ENCODE data around the gene DERL2.

DERL2 gene

DNA sequence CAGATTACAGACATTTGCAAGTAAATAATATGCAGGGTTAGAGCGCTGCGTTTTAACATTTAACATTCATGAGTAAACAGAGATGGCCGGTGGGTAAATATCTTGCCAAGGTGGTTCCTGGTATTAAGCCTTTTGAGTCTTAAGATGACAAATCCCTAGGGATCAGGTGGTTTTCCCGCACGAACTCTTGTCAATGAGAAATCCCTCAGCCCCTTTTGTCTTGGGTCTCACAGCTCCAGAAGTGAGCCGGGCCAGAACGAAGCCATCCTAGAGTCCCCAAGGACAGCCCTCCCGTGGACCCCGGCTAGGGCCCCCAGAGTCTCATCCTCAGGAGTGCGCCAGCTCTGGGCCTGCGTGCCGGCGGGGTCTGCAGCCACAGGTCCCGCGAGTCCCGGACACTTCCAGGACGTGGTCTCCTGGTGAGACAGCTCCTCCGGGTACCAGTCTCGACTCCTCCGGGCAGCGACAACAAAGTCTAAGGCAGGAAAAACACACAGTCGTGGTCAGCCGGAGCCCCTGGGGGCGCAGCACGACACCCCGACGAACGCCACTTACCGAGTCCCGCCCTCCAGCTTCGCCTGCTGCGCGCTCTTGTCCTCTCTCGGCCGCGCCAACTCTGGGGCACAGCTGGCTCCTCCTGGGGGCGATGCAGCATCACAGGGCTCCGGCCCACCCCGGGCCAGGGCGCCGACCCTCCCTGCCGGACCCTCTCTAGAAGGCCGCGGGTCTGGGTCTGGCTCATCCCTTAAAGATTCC, 13.7 kb upstream of the DERL2 start:
- TF ChIP-seq RAD21 (IDR thresholded peaks at IDR 0.05; ENCODE audit: low read depth) = no peak
- TF ChIP-seq, protein P1, sequence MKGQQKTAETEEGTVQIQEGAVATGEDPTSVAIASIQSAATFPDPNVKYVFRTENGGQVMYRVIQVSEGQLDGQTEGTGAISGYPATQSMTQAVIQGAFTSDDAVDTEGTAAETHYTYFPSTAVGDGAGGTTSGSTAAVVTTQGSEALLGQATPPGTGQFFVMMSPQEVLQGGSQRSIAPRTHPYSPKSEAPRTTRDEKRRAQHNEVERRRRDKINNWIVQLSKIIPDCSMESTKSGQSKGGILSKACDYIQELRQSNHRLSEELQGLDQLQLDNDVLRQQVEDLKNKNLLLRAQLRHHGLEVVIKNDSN (IDR thresholded peaks at IDR 0.05) = no peak

DNA sequence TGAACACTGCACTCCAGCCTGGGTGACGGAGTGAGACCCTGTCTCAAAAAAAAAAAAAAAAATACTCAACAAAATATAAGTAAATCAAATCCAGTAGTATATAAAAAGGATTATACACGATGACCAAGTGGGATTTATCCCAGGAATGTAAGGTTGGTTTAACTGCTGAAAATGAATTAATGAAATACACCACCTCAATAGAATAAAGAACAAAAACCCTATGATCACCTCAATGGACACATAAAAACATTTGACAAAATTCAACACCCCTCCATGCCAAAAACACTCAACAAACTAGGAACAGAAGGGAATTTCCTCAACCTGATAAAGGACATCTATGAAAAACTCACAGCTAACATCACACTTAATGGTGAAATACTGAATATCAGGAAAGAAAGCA, 7.0 kb upstream of the DERL2 start:
- TF ChIP-seq TCF12 (IDR thresholded peaks at IDR 0.05; ENCODE audit: low read depth) (no peak), TEAD4 (IDR thresholded peaks at IDR 0.05) (no peak), ZBTB7A (IDR thresholded peaks at IDR 0.05; ENCODE audit: low read depth) (no peak), NFIC (IDR thresholded peaks at IDR 0.05) (no peak), YY1 (IDR thresholded peaks at IDR 0.05; ENCODE audit: low read depth) (no peak), CREB1 (IDR thresholded peaks at IDR 0.05; ENCODE audit: low read depth) (no peak), EP300 (IDR thresholded peaks at IDR 0.05; ENCODE audit: borderline replicate concordance) (no peak), FOXM1 (IDR thresholded peaks at IDR 0.05; ENCODE audit: borderline replicate concordance, low read depth) (no peak), TAF1 (IDR thresholded peaks at IDR 0.05; ENCODE audit: low read depth) (no peak)
- TF ChIP-seq, protein P2, sequence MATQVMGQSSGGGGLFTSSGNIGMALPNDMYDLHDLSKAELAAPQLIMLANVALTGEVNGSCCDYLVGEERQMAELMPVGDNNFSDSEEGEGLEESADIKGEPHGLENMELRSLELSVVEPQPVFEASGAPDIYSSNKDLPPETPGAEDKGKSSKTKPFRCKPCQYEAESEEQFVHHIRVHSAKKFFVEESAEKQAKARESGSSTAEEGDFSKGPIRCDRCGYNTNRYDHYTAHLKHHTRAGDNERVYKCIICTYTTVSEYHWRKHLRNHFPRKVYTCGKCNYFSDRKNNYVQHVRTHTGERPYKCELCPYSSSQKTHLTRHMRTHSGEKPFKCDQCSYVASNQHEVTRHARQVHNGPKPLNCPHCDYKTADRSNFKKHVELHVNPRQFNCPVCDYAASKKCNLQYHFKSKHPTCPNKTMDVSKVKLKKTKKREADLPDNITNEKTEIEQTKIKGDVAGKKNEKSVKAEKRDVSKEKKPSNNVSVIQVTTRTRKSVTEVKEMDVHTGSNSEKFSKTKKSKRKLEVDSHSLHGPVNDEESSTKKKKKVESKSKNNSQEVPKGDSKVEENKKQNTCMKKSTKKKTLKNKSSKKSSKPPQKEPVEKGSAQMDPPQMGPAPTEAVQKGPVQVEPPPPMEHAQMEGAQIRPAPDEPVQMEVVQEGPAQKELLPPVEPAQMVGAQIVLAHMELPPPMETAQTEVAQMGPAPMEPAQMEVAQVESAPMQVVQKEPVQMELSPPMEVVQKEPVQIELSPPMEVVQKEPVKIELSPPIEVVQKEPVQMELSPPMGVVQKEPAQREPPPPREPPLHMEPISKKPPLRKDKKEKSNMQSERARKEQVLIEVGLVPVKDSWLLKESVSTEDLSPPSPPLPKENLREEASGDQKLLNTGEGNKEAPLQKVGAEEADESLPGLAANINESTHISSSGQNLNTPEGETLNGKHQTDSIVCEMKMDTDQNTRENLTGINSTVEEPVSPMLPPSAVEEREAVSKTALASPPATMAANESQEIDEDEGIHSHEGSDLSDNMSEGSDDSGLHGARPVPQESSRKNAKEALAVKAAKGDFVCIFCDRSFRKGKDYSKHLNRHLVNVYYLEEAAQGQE (IDR thresholded peaks at IDR 0.05; ENCODE audit: low read depth) = no peak
- TF ChIP-seq, protein P3, sequence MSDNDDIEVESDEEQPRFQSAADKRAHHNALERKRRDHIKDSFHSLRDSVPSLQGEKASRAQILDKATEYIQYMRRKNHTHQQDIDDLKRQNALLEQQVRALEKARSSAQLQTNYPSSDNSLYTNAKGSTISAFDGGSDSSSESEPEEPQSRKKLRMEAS (IDR thresholded peaks at IDR 0.05) = no peak

DNA sequence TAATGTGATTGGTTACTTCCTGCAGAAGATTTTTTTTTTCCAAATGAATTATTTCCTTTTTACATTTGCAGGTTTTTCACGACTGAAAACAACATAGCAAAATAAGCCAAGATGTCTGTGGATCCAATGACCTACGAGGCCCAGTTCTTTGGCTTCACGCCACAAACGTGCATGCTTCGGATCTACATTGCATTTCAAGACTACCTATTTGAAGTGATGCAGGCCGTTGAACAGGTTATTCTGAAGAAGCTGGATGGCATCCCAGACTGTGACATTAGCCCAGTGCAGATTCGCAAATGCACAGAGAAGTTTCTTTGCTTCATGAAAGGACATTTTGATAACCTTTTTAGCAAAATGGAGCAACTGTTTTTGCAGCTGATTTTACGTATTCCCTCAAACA, 2.8 kb upstream of the DERL2 start:
- no peak for TF ChIP-seq FOXM1 (IDR thresholded peaks at IDR 0.05; ENCODE audit: borderline replicate concordance, low read depth)
- TF ChIP-seq RAD21 (IDR thresholded peaks at IDR 0.05; ENCODE audit: low read depth) = no peak
- no peak for TF ChIP-seq CEBPB (IDR thresholded peaks at IDR 0.05)
- no peak for TF ChIP-seq TCF12 (IDR thresholded peaks at IDR 0.05; ENCODE audit: low read depth)
- TF ChIP-seq NFIC (IDR thresholded peaks at IDR 0.05) = no peak
- no peak for TF ChIP-seq EGR1 (IDR thresholded peaks at IDR 0.05)
- TF ChIP-seq, protein P2 (IDR thresholded peaks at IDR 0.05; ENCODE audit: low read depth) = no peak
- TF ChIP-seq EP300 (IDR thresholded peaks at IDR 0.05; ENCODE audit: borderline replicate concordance) = no peak
- no peak for TF ChIP-seq TEAD4 (IDR thresholded peaks at IDR 0.05)
- no peak for TF ChIP-seq ZBTB7A (IDR thresholded peaks at IDR 0.05; ENCODE audit: low read depth)
- TF ChIP-seq CREB1 (IDR thresholded peaks at IDR 0.05; ENCODE audit: low read depth) = no peak

- TF ChIP-seq TEAD4 (IDR thresholded peaks at IDR 0.05) = peak; percentile 24; the same call in 1 of the 2 replicates
- no peak for TF ChIP-seq RAD21 (IDR thresholded peaks at IDR 0.05; ENCODE audit: low read depth)
- peak; percentile 71; the same call in 1 of the 2 replicates for TF ChIP-seq FOXM1 (IDR thresholded peaks at IDR 0.05; ENCODE audit: borderline replicate concordance, low read depth)
- TF ChIP-seq NFIC (IDR thresholded peaks at IDR 0.05) = no peak
- TF ChIP-seq, protein P3 (IDR thresholded peaks at IDR 0.05) = peak; percentile 96
- TF ChIP-seq, protein P2 (IDR thresholded peaks at IDR 0.05; ENCODE audit: low read depth) = no peak
- TF ChIP-seq TAF1 (IDR thresholded peaks at IDR 0.05; ENCODE audit: low read depth) = peak; percentile 68
- TF ChIP-seq EGR1 (IDR thresholded peaks at IDR 0.05) = no peak
- no peak for TF ChIP-seq CEBPB (IDR thresholded peaks at IDR 0.05)
- peak; percentile 45 for TF ChIP-seq TCF12 (IDR thresholded peaks at IDR 0.05; ENCODE audit: low read depth)
- peak; percentile 79 for TF ChIP-seq CREB1 (IDR thresholded peaks at IDR 0.05; ENCODE audit: low read depth)
- no peak for TF ChIP-seq EP300 (IDR thresholded peaks at IDR 0.05; ENCODE audit: borderline replicate concordance)
- TF ChIP-seq ZBTB7A (IDR thresholded peaks at IDR 0.05; ENCODE audit: low read depth) = no peak
- peak; percentile 57; the same call in 1 of the 2 replicates for TF ChIP-seq YY1 (IDR thresholded peaks at IDR 0.05; ENCODE audit: low read depth)
- TF ChIP-seq, protein P1 (IDR thresholded peaks at IDR 0.05) = no peak
Observed at GRCh38 chr17:5486206-5487124, 487 bp upstream of the DERL2 start, which contains the start of gene MIS12. TSS of gene MIS12 (plus strand) at chr17:5486566. CDS start at chr17:5488863, 2,297 bp downstream.

Data from Ishikawa (cell line).